ENCODE data around the gene ST6GALNAC1. TPM values are rescaled to one million over a fixed set of nuclear protein-coding genes. Genes with fewer than 3 reads are reported as not detected.

ST6GALNAC1 gene
- total and polyA plus RNA-seq, 4 donors, result 13.9 to 24.9 (median 20.9) TPM

DNA sequence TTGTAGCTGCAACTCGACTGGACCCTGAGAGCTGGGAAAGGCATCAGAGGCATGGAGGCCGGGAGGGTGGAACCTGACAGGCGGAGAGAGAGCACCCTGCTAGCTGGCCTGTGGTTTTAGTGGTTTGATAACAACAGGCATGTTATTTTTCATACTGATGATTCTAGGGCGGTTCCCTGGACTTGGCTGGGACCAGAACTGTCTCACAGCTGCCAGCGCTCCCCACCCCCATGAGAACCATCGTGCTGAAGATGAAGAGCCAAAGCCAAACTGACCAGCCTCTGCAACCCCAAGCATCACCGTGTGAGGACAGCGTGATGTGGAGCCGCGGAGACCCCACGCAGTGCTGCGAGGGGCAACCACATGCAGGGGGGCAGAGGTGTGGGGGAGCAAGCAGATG, 38.7 kb upstream of the ST6GALNAC1 start:
- Histone ChIP-seq H3K36me3 (ENCODE audit: control insufficient read depth in 4 of 4, insufficient read depth in 4 of 4, low read length in 4 of 4) (peaks cover 0 to 38% (median 8%) of the 10 kb centered on the region in 4 donors), H3K9ac (ENCODE audit: insufficient read depth in 1 of 2, low read length in 2 of 2) (no peak overlapping the region), H3K4me3 (no peak overlapping the region), H3K4me1 (ENCODE audit: control insufficient read depth in 5 of 5, insufficient read depth in 5 of 5, low read length in 5 of 5) (peaks cover 0 to 11% (median 5%) of the 10 kb centered on the region in 5 donors), H3K27me3 (ENCODE audit: control insufficient read depth in 3 of 3, insufficient read depth in 3 of 3, low read length in 2 of 3) (no peaks in the 10 kb centered on the region), H3K9me3 (ENCODE audit: control insufficient read depth in 4 of 4, insufficient read depth in 3 of 4, low read length in 3 of 4) (no peaks in the 10 kb centered on the region), H3K27ac (ENCODE audit: low read depth in 1 of 2, low read length in 1 of 2) (peak overlapping the region in 1 of 2 donors; percentile 17)
- no peak for ATAC-seq (ENCODE audit: insufficient read depth, low FRiP score)
- TF ChIP-seq, protein P1, sequence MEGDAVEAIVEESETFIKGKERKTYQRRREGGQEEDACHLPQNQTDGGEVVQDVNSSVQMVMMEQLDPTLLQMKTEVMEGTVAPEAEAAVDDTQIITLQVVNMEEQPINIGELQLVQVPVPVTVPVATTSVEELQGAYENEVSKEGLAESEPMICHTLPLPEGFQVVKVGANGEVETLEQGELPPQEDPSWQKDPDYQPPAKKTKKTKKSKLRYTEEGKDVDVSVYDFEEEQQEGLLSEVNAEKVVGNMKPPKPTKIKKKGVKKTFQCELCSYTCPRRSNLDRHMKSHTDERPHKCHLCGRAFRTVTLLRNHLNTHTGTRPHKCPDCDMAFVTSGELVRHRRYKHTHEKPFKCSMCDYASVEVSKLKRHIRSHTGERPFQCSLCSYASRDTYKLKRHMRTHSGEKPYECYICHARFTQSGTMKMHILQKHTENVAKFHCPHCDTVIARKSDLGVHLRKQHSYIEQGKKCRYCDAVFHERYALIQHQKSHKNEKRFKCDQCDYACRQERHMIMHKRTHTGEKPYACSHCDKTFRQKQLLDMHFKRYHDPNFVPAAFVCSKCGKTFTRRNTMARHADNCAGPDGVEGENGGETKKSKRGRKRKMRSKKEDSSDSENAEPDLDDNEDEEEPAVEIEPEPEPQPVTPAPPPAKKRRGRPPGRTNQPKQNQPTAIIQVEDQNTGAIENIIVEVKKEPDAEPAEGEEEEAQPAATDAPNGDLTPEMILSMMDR (IDR thresholded peaks at IDR 0.05; ENCODE audit: control extremely low read depth, extremely low read depth), result no peak
- WGBS, 2 donors, result 81 to 91% methylated on average over 12 of the region's 12 CpGs
- no peak for DNase-seq

DNA sequence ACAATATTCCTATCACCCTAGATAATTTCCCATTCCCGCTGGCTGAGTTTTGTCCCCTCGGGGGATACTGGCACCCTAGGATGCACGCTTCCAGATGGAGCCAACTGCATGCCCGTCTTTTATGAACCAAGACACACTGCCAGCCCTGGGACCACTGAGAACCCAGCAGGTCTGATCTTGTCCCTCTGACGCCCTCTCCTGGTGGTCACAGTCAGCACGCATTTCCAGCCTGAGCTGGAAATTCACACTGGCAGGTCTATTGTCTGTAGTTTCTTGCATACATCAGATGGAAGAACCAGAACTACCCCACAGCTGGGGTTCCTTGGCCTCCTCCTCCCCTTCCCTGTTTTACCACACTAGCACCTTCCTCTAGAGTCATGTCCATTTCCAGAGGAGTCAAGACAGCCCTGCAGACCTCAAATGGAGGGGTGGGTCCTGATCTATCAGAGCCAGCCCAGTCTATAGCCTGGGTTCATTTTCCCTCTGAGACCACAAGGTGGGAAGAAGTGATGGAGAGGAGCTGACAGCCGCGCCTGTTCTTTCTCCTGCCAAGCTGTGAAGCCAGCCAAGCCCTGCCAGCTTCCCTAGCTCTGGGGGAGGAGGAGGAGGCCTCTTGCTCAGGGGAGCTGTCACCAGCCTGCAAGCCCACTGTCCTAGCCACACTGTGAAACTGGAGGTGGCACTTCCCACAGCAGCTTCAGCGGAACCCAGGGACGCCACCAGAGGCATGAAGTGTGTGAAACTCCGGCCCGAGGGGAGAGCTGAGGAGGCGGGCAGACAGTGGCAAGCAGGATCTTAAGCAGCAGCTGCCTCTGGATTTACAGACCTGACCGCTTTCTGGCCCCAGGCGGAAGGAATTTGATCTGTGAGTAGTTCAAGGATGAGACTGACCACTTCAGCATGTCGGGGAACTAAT, 37.9 kb upstream of the ST6GALNAC1 start:
- peak overlapping the region; percentile 0 to 17 for H3K27ac ChIP-seq (ENCODE audit: low read depth in 1 of 2, low read length in 1 of 2)
- H3K4me1 ChIP-seq (ENCODE audit: control insufficient read depth in 5 of 5, insufficient read depth in 5 of 5, low read length in 5 of 5), result peaks cover 0 to 4% (median 0%) of the 10 kb centered on the region in 5 donors
- TF ChIP-seq, protein P1 (IDR thresholded peaks at IDR 0.05; ENCODE audit: control extremely low read depth, extremely low read depth), result peak; percentile 64

GRCh38 chr17:76679239-76679638, 35.7 kb upstream of the ST6GALNAC1 start:
- H3K9ac ChIP-seq (ENCODE audit: insufficient read depth in 1 of 2, low read length in 2 of 2), result no peak overlapping the region
- no peaks in the 10 kb centered on the region for H3K27me3 ChIP-seq (ENCODE audit: control insufficient read depth in 3 of 3, insufficient read depth in 3 of 3, low read length in 2 of 3)
- WGBS, 2 donors, result 39 to 72% methylated on average over 1 of the region's 1 CpG
- TF ChIP-seq, protein P1 (IDR thresholded peaks at IDR 0.05; ENCODE audit: control extremely low read depth, extremely low read depth), result no peak
- peaks cover 0 to 22% (median 12%) of the 10 kb centered on the region in 4 donors for H3K36me3 ChIP-seq (ENCODE audit: control insufficient read depth in 4 of 4, insufficient read depth in 4 of 4, low read length in 4 of 4)
- no peak overlapping the region for H3K4me3 ChIP-seq
- ATAC-seq (ENCODE audit: insufficient read depth, low FRiP score), result no peak
- DNase-seq, result no peak
- H3K4me1 ChIP-seq (ENCODE audit: control insufficient read depth in 5 of 5, insufficient read depth in 5 of 5, low read length in 5 of 5), result peaks cover 0 to 4% (median 0%) of the 10 kb centered on the region in 5 donors
- no peaks in the 10 kb centered on the region for H3K9me3 ChIP-seq (ENCODE audit: control insufficient read depth in 4 of 4, insufficient read depth in 3 of 4, low read length in 3 of 4)
- H3K27ac ChIP-seq (ENCODE audit: low read depth in 1 of 2, low read length in 1 of 2), result no peak overlapping the region

More for the DNA sequence above, 37.9 kb upstream of the ST6GALNAC1 start:
- WGBS, 2 donors, result 70 to 72% methylated on average over 16 of the region's 16 CpGs
- ATAC-seq (ENCODE audit: insufficient read depth, low FRiP score), result no peak
- peak; percentile 65 to 79 (median 72) for DNase-seq
- no peaks in the 10 kb centered on the region for H3K27me3 ChIP-seq (ENCODE audit: control insufficient read depth in 3 of 3, insufficient read depth in 3 of 3, low read length in 2 of 3)
- H3K36me3 ChIP-seq (ENCODE audit: control insufficient read depth in 4 of 4, insufficient read depth in 4 of 4, low read length in 4 of 4), result peaks cover 0 to 32% (median 8%) of the 10 kb centered on the region in 4 donors
- H3K9ac ChIP-seq (ENCODE audit: insufficient read depth in 1 of 2, low read length in 2 of 2), result no peak overlapping the region
- no peak overlapping the region for H3K4me3 ChIP-seq
- no peaks in the 10 kb centered on the region for H3K9me3 ChIP-seq (ENCODE audit: control insufficient read depth in 4 of 4, insufficient read depth in 3 of 4, low read length in 3 of 4)
